ENCODE results near the gene RBM14. TPM values are rescaled to one million over a fixed set of nuclear protein-coding genes. Genes with fewer than 3 reads are reported as not detected.

RBM14 gene
- total and polyA plus RNA-seq, 9 of the 15 experiments (the other 6 are each of a cell fraction or from before 2014, with no cell fraction given): 5.5 to 131 (median 42.6) TPM

DNA sequence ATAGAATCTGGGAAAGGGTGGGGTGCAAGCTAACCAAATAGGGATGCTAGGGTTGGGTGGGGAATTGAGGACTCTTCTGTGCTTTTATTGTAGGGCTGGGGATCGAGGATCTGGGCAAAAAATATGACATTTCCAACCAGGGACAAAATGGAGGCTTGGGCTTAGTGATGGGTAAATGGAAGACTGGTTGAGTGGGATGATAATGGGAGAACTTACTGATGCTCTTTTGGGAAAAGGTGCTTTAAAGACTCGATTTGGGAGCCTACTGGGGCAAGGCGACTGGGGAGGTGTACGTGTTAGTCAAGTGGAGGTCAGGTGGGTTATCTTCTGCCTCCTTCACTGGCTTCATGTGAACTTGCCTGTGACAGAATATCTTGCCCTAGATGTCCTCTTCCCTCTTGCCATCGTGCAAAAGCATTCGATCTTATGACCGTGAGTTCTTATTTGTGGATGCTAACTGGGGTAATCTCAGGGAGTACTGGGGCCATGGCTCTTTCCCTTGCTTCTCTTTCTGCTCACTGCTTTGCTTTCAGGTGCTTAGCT, 11.7 kb downstream of the RBM14 start (continued):
- TF ChIP-seq, protein P1, sequence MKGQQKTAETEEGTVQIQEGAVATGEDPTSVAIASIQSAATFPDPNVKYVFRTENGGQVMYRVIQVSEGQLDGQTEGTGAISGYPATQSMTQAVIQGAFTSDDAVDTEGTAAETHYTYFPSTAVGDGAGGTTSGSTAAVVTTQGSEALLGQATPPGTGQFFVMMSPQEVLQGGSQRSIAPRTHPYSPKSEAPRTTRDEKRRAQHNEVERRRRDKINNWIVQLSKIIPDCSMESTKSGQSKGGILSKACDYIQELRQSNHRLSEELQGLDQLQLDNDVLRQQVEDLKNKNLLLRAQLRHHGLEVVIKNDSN (CRISPR knock-in tag; IDR thresholded peaks at IDR 0.05): no peak

DNA sequence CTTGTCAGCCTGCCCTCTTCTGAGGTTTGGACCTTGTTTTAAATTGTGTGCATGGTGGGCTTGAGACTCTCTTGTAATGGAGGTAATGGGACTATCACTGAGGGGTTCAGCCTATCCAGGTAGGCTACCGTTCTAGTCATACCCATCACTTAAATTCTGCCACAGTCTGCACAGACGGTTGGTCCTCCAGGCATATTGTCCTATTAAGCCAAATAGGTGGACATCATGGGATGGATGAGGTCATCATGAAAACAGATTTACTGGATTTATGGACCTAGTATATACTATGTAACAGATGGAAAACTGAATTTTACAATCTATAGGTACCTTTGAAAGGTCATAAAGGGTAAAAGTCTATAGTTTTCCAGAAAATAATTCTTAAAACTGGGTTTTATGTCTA, 12.9 kb downstream of the RBM14 start:
- POLR2A ChIA-PET: interaction anchor here (0.7 to 26.4 kb wide), 8 partner anchors 7 to 47 kb away, joined by 3 to 387 read pairs (median 4); partner anchors contain the start of genes RBM14 and RBM4
- H3K4me2 ChIP-seq (ENCODE audit: insufficient read depth, low read length): no peak overlapping the region
- ATAC-seq (no peak), DNase-seq (ENCODE audit: extremely low read depth in 1 of 4, low spot score in 3 of 4) (no peak), FAIRE-seq (no peak)
- H3K9me1 ChIP-seq (ENCODE audit: control insufficient read depth, insufficient read depth, low read length): no peaks in the 10 kb centered on the region
- H3K4me1 ChIP-seq (replicated peaks in 1 of 2; ENCODE audit: control insufficient read depth in 2 of 2, insufficient read depth in 2 of 2, low read length in 2 of 2): peaks cover 0 to 13% of the 10 kb centered on the region in 2 experiments; a peak in 1 of 5 replicates
- intact Hi-C loops (cut with micrococcal nuclease): no loop called here
- BruUV-seq (replicated peaks): no TSS peak
- no peak overlapping the region for H3K27ac ChIP-seq (ENCODE audit: extremely low read depth, low read depth, low read length)
- H3K9ac ChIP-seq (ENCODE audit: insufficient read depth in 1 of 2, low read depth in 2 of 2, low read length in 2 of 2): no peak overlapping the region
- no peaks in the 10 kb centered on the region for H3K9me3 ChIP-seq (replicated peaks; ENCODE audit: control insufficient read depth, insufficient read depth, low read depth, low read length)
- TF ChIP-seq ZBTB9 (CRISPR knock-in tag; IDR thresholded peaks at IDR 0.05) (no peak), JUND (IDR thresholded peaks at IDR 0.05; ENCODE audit: borderline replicate concordance, low read depth, low read length) (no peak), JUND (tag; IDR thresholded peaks at IDR 0.05; ENCODE audit: borderline replicate concordance, low read depth, low read length) (peak; percentile 21; the same call in 1 of the 3 replicates), NELFE (IDR thresholded peaks at IDR 0.05; ENCODE audit: insufficient read depth, insufficient read length) (no peak), PRDM10 (IDR thresholded peaks at IDR 0.05; ENCODE audit: partially characterized antibody) (no peak)
- TF ChIP-seq, protein P2, sequence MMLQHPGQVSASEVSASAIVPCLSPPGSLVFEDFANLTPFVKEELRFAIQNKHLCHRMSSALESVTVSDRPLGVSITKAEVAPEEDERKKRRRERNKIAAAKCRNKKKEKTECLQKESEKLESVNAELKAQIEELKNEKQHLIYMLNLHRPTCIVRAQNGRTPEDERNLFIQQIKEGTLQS (IDR thresholded peaks at IDR 0.05): peak; percentile 45
- TF ChIP-seq, protein P2 (CRISPR knock-in tag; conservative IDR thresholded peaks at IDR 0.05): no peak
- peaks cover 16% of the 10 kb centered on the region; the same call in 1 of the 2 replicates for H4K20me1 ChIP-seq (replicated peaks; ENCODE audit: control insufficient read depth, insufficient read depth, low read length)
- in situ Hi-C loops (cut with MboI): no loop called here
- no peak overlapping the region for H2AFZ ChIP-seq (ENCODE audit: low read depth, low read length)
- H3K4me3 ChIP-seq: no peak overlapping the region
- H3K36me3 ChIP-seq (ENCODE audit: control insufficient read depth, insufficient read depth, low read length): peaks cover 91% of the 10 kb centered on the region
- H3K79me2 ChIP-seq (ENCODE audit: control insufficient read depth, insufficient read depth, low read length): peaks cover 99% of the 10 kb centered on the region
- CTCF ChIA-PET (ENCODE audit: low intra/inter-chr PET ratio): no interaction called here
- WGBS (ENCODE audit: insufficient coverage, low coverage, missing lambda C conversion rate): 83% methylated on average over 2 of the region's 2 CpGs
- H3K27me3 ChIP-seq (ENCODE audit: control insufficient read depth in 2 of 2, insufficient read depth in 2 of 2, low read length in 2 of 2): no peaks in the 10 kb centered on the region

Measured in K562 (cell line).